Left lung (tissue), 10 donors: Measurements from ENCODE around the gene TRIM62. TPM values are rescaled to one million over a fixed set of nuclear protein-coding genes. Genes with fewer than 3 reads are reported as not detected.

Experiments used
- ATAC-seq: fragments of 200-7000 bp; cut with Tn5 transposase; one replicate; pipeline ENCODE4 v1.9.1; 2020; ENCODE audit warnings: moderate library complexity
- DNase-seq, 4 donors: peaks; one replicate each; pipeline ENCODE4 v3.0.0-alpha.2; 2013 to 2020
- H3K27ac ChIP-seq, 2 donors: fragments of 200-600 bp; sonication (generic) in 1 of 2; one replicate each; pipeline versions ENCODE4 v1.5.0 to v1.8.0; 2020 to 2021
- H3K27me3 ChIP-seq, 2 donors: fragments of 200-600 bp; sonication (generic) in 1 of 2; one replicate each; pipeline versions ENCODE4 v1.5.0 to v1.8.0; 2020 to 2021
- H3K36me3 ChIP-seq, 2 donors: fragments of 200-600 bp; sonication (generic) in 1 of 2; one replicate each; pipeline versions ENCODE4 v1.5.0 to v1.8.0; 2020 to 2021
- H3K4me1 ChIP-seq, 2 donors: fragments of 200-600 bp; one replicate each; pipeline ENCODE4 v1.8.0; 2021
- H3K4me3 ChIP-seq, 2 donors: fragments of 200-600 bp; sonication (generic) in 1 of 2; one replicate each; pipeline versions ENCODE4 v1.5.0 to v1.8.0; 2020 to 2021; ENCODE audit warnings: mild to moderate bottlenecking in 1 of 2
- H3K9me3 ChIP-seq, 2 donors: fragments of 200-600 bp; sonication (generic) in 1 of 2; one replicate each; pipeline versions ENCODE4 v1.5.0 to v1.8.0; 2020 to 2021
- intact Hi-C, 2 donors: fragments of 100-400 bp; cut with DNase I; formaldehyde crosslinking; loops; one replicate each; pipeline versions ENCODE4 v1.11.2 to v1.14.2; 2022
- polyA plus RNA-seq, 6 donors: library from polyadenylated mRNA; unstranded; fragments of 120-200 nt; gene quantifications; one replicate each; pipeline ENCODE4 v1.2.1, GENCODE V29; 2013; ENCODE audit not compliant: insufficient read length in 6 of 6
- total RNA-seq, 2 donors: library from RNA; stranded (reverse); fragmentation: NEBNext Ultra II Directional; extraction: Animal tissue kit (Norgen Biotek cat#: 25700); gene quantifications; one replicate each; pipeline ENCODE4 v1.2.1, GENCODE V29; 2021
- TF ChIP-seq, protein P1 (sequence below), 2 donors: fragments of 200-600 bp; sonication (generic) in 1 of 2; IDR thresholded peaks; one replicate each; pipeline versions ENCODE4 v1.5.0 to v1.8.0; 2021; ENCODE audit warnings: antibody characterized with exemption in 2 of 2
- donor health status: DM: no; HTN: yes; CAD: no.
- donor health status: DM: no; HTN: no; CAD: no.

Gene TRIM62
- total and polyA plus RNA-seq, 8 donors = 4.4 to 6.4 (median 5.9) TPM

DNA sequence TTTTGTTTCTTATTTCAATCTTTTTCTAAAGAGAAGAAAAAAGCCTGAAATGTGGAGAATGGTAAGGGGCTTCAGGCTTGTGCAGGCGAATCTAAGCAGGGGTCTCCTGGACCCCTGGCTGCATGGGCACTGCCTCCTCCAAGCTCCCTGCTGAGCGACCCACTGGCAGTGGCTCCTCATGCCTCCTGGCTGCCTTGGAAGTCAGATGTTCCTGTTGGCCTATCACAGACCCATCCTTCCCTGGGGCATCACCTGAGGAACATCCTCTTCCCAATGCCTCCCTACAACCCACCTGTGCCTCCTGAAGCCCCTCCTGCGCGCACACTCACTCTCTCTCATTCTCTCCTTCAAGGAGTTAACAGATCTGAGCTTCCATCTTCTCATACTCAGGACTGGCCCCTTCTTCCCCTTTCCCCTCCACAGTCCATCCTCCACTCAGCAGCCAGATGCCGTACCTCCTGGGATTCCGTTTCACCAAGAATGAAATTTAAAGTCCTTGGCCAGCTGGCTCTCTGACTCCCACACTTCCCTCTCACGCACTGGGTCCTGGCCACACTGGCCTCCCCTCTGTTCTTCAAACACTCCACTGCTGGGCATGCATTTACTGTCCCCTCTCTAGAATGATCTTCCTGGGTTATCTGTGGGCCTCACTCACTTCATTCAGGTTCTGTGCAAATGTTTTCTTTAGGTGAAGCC lies 59.2 kb downstream of the TRIM62 start:
- H3K36me3 ChIP-seq = no peaks in the 10 kb centered on the region

DNA sequence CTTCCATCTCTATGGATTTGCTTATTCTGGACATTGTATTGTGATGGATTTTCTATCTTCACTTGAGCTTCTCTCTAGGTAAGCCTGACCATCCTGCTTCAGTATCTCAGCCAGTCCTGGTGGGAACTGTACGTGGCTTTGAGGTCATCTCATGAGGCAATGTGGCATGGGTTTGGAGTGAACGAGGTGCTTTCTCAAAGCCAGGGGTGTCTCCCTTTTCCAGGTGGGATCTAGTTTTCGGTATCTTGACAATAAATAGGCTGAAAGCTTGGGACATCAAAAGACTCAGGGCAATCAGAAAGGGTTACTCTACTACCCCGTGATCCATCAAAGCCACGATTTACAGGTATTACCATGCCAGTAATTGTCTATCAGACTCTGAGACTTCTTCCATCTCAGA lies 60.1 kb downstream of the TRIM62 start:
- Histone ChIP-seq H3K9me3 (no peaks in the 10 kb centered on the region), H3K27ac (no peak overlapping the region), H3K36me3 (no peaks in the 10 kb centered on the region), H3K4me1 (peaks cover 0 to 9% of the 10 kb centered on the region in 2 donors), H3K27me3 (no peaks in the 10 kb centered on the region), H3K4me3 (no peak overlapping the region)
- intact Hi-C loops = no loop called here
- ATAC-seq (no peak), DNase-seq (no peak)
- TF ChIP-seq, protein P1, sequence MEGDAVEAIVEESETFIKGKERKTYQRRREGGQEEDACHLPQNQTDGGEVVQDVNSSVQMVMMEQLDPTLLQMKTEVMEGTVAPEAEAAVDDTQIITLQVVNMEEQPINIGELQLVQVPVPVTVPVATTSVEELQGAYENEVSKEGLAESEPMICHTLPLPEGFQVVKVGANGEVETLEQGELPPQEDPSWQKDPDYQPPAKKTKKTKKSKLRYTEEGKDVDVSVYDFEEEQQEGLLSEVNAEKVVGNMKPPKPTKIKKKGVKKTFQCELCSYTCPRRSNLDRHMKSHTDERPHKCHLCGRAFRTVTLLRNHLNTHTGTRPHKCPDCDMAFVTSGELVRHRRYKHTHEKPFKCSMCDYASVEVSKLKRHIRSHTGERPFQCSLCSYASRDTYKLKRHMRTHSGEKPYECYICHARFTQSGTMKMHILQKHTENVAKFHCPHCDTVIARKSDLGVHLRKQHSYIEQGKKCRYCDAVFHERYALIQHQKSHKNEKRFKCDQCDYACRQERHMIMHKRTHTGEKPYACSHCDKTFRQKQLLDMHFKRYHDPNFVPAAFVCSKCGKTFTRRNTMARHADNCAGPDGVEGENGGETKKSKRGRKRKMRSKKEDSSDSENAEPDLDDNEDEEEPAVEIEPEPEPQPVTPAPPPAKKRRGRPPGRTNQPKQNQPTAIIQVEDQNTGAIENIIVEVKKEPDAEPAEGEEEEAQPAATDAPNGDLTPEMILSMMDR (IDR thresholded peaks at IDR 0.05) = no peak

More for the DNA sequence above, 59.2 kb downstream of the TRIM62 start:
- no peak for ATAC-seq
- H3K9me3 ChIP-seq = no peaks in the 10 kb centered on the region
- DNase-seq = no peak
- intact Hi-C loops = no loop called here
- H3K27ac ChIP-seq = no peak overlapping the region
- TF ChIP-seq, protein P1 (IDR thresholded peaks at IDR 0.05) = no peak
- H3K27me3 ChIP-seq = no peaks in the 10 kb centered on the region
- H3K4me3 ChIP-seq = no peak overlapping the region
- H3K4me1 ChIP-seq = peaks cover 0 to 11% of the 10 kb centered on the region in 2 donors

DNA sequence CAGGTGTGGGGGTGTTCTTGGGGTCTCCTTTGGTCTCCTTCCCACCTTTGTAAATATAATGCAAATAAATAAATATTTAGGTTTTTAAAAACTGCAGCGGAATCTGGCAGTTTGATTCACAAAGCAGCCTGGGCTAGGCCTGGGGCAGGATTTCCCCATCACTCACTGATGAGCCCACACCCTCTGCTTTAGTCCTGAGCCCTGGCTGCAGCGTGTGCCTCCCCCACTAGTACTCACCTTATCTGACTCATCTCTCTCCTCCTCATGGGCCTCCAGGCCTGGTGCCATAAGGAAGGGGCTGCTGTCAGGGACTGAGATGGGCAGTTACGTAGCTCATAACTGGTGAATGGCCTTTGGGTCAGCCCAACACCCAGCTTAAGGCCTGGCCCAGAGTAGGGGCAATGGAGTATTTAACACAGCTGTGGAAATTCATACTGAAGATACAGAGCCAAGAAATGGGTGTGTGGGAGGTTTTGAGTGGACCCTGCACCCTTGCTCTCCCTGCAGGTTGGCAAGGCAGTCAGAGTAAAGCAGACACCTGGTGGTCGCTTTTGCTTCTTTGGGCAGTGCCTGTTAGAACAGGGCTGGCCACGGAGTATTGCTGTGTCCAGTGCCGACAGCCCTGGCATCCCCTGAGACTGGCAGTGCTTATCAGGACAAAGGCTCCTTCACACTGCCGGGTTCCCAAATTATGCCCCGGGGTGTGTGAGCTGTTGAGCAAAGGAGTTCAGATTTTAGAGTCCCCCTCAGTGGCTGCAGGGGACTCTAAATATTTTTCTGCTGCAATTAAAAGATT lies 61.2 kb downstream of the TRIM62 start:
- DNase-seq (no peak), ATAC-seq (no peak)
- Histone ChIP-seq H3K27ac (no peak overlapping the region), H3K9me3 (no peaks in the 10 kb centered on the region), H3K36me3 (no peaks in the 10 kb centered on the region), H3K27me3 (no peaks in the 10 kb centered on the region), H3K4me3 (no peak overlapping the region), H3K4me1 (no peaks in the 10 kb centered on the region)
- TF ChIP-seq, protein P1 (IDR thresholded peaks at IDR 0.05) = no peak
- intact Hi-C loops = no loop called here

DNA sequence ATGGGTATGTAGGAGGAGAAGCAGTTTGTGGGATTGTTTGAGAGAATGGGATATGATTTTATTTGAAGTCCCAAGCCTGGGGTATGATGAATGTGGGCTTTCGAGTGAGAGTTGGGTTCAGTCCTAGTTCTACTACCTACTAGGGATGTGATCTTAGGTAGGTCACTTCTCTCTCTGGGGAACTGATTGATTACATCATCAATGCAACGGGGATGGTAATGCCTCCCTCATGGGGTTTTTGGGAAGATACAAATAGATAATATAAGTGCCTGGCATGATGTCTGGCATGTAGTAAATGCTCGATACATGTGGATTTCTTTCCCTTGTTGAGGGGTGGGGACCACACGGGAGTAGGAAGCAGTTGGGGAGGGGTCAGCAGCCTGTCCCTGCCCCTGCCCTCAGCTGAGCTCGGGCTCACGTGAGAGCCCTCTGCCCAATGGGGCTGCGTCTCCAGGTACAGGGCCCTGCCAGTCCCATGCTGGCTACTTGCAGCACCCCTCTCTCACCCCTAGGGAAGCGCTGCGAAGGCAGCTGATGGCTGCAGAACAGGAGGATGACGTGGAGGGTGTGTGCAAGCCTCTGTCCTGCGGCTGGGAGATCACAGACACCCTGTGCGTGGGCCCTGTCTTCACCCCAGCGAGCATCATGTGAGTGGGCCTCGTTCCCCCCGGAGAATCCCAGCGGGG lies 62.2 kb downstream of the TRIM62 start:
- DNase-seq (no peak), ATAC-seq (no peak)
- no peaks in the 10 kb centered on the region for H3K36me3 ChIP-seq
- intact Hi-C loops = no loop called here
- no peak overlapping the region for H3K4me3 ChIP-seq
- no peaks in the 10 kb centered on the region for H3K9me3 ChIP-seq
- H3K27me3 ChIP-seq = no peaks in the 10 kb centered on the region
- H3K4me1 ChIP-seq = no peaks in the 10 kb centered on the region
- TF ChIP-seq, protein P1 (IDR thresholded peaks at IDR 0.05) = no peak
- no peak overlapping the region for H3K27ac ChIP-seq

DNA sequence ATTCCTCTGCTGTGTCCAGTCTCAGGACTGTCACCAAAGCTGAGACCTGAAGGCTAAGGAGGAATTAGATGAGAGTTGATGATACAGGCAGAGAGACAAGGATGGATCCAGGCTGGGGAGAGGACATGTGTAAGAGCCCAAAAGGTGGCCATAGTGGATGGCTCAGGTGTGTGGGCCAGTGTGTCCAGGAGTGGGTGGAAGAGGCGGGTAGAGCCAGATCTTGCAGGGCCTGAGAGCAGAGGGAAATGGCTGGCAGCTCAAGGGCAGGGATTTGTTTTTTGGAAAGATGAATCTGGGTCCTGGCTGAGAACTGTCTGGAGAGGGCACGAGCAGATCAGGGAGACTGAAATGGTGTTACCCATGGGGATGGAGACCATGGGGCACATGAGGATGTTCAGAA lies 62.8 kb downstream of the TRIM62 start:
- H3K9me3 ChIP-seq = no peaks in the 10 kb centered on the region
- DNase-seq (no peak), ATAC-seq (no peak)
- H3K4me1 ChIP-seq = no peaks in the 10 kb centered on the region
- no peaks in the 10 kb centered on the region for H3K27me3 ChIP-seq
- H3K27ac ChIP-seq = no peak overlapping the region
- no peak overlapping the region for H3K4me3 ChIP-seq
- intact Hi-C loops = no loop called here
- TF ChIP-seq, protein P1 (IDR thresholded peaks at IDR 0.05) = no peak
- no peaks in the 10 kb centered on the region for H3K36me3 ChIP-seq
